ENCODE data around the gene ADGB. TPM values are rescaled to one million over a fixed set of nuclear protein-coding genes. Genes with fewer than 3 reads are reported as not detected.

ADGB gene
- total and polyA plus RNA-seq, 9 of the 15 experiments (the other 6 are each of a cell fraction or from before 2014, with no cell fraction given) = not detected

DNA sequence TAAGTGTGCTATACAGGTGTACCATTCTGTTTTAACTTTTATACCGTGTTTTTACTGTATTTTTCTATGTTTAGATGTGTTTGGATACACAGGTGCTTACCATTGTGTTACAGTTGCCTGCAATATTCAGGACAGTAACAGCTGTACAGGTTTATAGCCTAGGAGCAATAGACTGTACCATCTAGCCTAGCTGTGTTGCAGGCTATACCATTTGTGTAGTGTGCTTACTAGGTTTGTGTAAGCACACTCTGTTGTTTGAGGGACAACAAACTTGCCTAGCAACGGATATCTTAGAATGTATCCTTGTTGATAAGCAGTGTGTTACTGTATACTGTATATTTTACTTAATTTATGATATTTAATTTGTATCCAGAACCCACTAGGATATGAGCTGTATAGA lies 35.2 kb downstream of the ADGB start:
- H4K20me1 ChIP-seq (replicated peaks; ENCODE audit: control insufficient read depth, insufficient read depth, low read length) = no peaks in the 10 kb centered on the region
- no peak for TF ChIP-seq ZSCAN29 (IDR thresholded peaks at IDR 0.05)
- TF ChIP-seq, protein P1, sequence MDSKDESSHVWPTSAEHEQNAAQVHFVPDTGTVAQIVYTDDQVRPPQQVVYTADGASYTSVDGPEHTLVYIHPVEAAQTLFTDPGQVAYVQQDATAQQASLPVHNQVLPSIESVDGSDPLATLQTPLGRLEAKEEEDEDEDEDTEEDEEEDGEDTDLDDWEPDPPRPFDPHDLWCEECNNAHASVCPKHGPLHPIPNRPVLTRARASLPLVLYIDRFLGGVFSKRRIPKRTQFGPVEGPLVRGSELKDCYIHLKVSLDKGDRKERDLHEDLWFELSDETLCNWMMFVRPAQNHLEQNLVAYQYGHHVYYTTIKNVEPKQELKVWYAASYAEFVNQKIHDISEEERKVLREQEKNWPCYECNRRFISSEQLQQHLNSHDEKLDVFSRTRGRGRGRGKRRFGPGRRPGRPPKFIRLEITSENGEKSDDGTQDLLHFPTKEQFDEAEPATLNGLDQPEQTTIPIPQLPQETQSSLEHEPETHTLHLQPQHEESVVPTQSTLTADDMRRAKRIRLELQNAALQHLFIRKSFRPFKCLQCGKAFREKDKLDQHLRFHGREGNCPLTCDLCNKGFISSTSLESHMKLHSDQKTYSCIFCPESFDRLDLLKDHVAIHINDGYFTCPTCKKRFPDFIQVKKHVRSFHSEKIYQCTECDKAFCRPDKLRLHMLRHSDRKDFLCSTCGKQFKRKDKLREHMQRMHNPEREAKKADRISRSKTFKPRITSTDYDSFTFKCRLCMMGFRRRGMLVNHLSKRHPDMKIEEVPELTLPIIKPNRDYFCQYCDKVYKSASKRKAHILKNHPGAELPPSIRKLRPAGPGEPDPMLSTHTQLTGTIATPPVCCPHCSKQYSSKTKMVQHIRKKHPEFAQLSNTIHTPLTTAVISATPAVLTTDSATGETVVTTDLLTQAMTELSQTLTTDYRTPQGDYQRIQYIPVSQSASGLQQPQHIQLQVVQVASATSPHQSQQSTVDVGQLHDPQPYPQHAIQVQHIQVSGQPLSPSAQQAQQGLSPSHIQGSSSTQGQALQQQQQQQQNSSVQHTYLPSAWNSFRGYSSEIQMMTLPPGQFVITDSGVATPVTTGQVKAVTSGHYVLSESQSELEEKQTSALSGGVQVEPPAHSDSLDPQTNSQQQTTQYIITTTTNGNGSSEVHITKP (IDR thresholded peaks at IDR 0.05; ENCODE audit: partially characterized antibody) = peak; percentile 34
- TF ChIP-seq ZNF609 (CRISPR knock-in tag; IDR thresholded peaks at IDR 0.05; ENCODE audit: borderline replicate concordance) = no peak
- TF ChIP-seq, protein P2, sequence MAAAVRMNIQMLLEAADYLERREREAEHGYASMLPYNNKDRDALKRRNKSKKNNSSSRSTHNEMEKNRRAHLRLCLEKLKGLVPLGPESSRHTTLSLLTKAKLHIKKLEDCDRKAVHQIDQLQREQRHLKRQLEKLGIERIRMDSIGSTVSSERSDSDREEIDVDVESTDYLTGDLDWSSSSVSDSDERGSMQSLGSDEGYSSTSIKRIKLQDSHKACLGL (CRISPR knock-in tag; IDR thresholded peaks at IDR 0.05; ENCODE audit: borderline replicate concordance, poor library complexity, severe bottlenecking) = no peak
- no peak for TF ChIP-seq POLR2H (tag; IDR thresholded peaks at IDR 0.05; ENCODE audit: low read depth)
- no peak for TF ChIP-seq DACH1 (IDR thresholded peaks at IDR 0.05; ENCODE audit: partially characterized antibody)
- TF ChIP-seq ELF4 (CRISPR knock-in tag; IDR thresholded peaks at IDR 0.05) = no peak
- no peak for TF ChIP-seq ZSCAN32 (CRISPR knock-in tag; IDR thresholded peaks at IDR 0.05)
- no peak for TF ChIP-seq LCOR (CRISPR knock-in tag; IDR thresholded peaks at IDR 0.05)
- no peaks in the 10 kb centered on the region for H3K9me1 ChIP-seq (ENCODE audit: control insufficient read depth, insufficient read depth, low read length)
- no peak overlapping the region for H3K4me2 ChIP-seq (ENCODE audit: insufficient read depth, low read length)
- DNase-seq (ENCODE audit: extremely low read depth in 1 of 4, low spot score in 3 of 4) = no peak
- POLR2A ChIA-PET = no interaction called here
- no peak overlapping the region for H3K9ac ChIP-seq (ENCODE audit: insufficient read depth in 1 of 2, low read depth in 2 of 2, low read length in 2 of 2)
- H3K4me1 ChIP-seq (replicated peaks in 1 of 2; ENCODE audit: control insufficient read depth in 2 of 2, insufficient read depth in 2 of 2, low read length in 2 of 2) = no peaks in the 10 kb centered on the region
- H3K27ac ChIP-seq (ENCODE audit: extremely low read depth, low read depth, low read length) = no peak overlapping the region
- CTCF ChIA-PET (ENCODE audit: low intra/inter-chr PET ratio) = no interaction called here
- H3K79me2 ChIP-seq (ENCODE audit: control insufficient read depth, insufficient read depth, low read length) = no peaks in the 10 kb centered on the region
- no peak for ATAC-seq
- in situ Hi-C loops (cut with MboI) = no loop called here
- no peaks in the 10 kb centered on the region for H3K36me3 ChIP-seq (ENCODE audit: control insufficient read depth, insufficient read depth, low read length)
- BruUV-seq (replicated peaks) = no TSS peak
- H3K27me3 ChIP-seq (ENCODE audit: control insufficient read depth in 2 of 2, insufficient read depth in 2 of 2, low read length in 2 of 2) = no peaks in the 10 kb centered on the region
- H3K9me3 ChIP-seq (replicated peaks; ENCODE audit: control insufficient read depth, insufficient read depth, low read depth, low read length) = no peaks in the 10 kb centered on the region
- no peak for FAIRE-seq
- H3K4me3 ChIP-seq = no peak overlapping the region
- intact Hi-C loops (cut with micrococcal nuclease) = no loop called here
- no peak overlapping the region for H2AFZ ChIP-seq (ENCODE audit: low read depth, low read length)
- 2% methylated on average over 2 of the region's 2 CpGs for WGBS (ENCODE audit: insufficient coverage, low coverage, missing lambda C conversion rate)
